Neural cell (in vitro differentiated cells): ENCODE results near the gene SAMD9. TPM values are rescaled to one million over a fixed set of nuclear protein-coding genes. Genes with fewer than 3 reads are reported as not detected.

Source experiments
- H2AFZ ChIP-seq: fragments of 200-600, 300-800 bp; sonication (generic), shearing (Covaris generic); 2 replicates; pipeline ENCODE4 v1.6.0; 2014; ENCODE audit warnings: low read depth, mild to moderate bottlenecking, antibody characterized with exemption, low read length, moderate library complexity
- H3F3A ChIP-seq: fragments of 200-600 bp; shearing (Covaris generic); 2 replicates; pipeline ENCODE4 v1.6.1; 2016; ENCODE audit warnings: mild to moderate bottlenecking, moderate library complexity, mixed read lengths, antibody characterized with exemption, low read length; ENCODE audit not compliant: insufficient read depth, poor library complexity, severe bottlenecking
- H3K27ac ChIP-seq: fragments of 200-600, 300-800 bp; sonication (generic), shearing (Covaris generic); 2 replicates; pipeline ENCODE4 v1.5.1; 2014; ENCODE audit warnings: mild to moderate bottlenecking, low read length, moderate library complexity
- H3K27me3 ChIP-seq: fragments of 300-800, 200-600 bp; sonication (generic), shearing (Covaris generic); 2 replicates; pipeline ENCODE4 v1.6.0; 2014; ENCODE audit warnings: mild to moderate bottlenecking, low read depth, low read length, moderate library complexity; ENCODE audit not compliant: insufficient read depth
- H3K36me3 ChIP-seq: fragments of 300-800, 200-600 bp; sonication (generic), shearing (Covaris generic); 2 replicates; pipeline ENCODE4 v1.5.1; 2014; ENCODE audit warnings: mild to moderate bottlenecking, antibody characterized with exemption, low read length, moderate library complexity; ENCODE audit not compliant: insufficient read depth
- H3K4me2 ChIP-seq: fragments of 300-800, 200-600 bp; sonication (generic), shearing (Covaris generic); 2 replicates; pipeline ENCODE4 v1.6.0; 2014; ENCODE audit warnings: mild to moderate bottlenecking, low read length
- H3K4me3 ChIP-seq: fragments of 300-800, 200-600 bp; sonication (generic), shearing (Covaris generic); 2 replicates; pipeline ENCODE4 v1.5.1; 2014; ENCODE audit warnings: mild to moderate bottlenecking, low read length, moderate library complexity
- H3K79me2 ChIP-seq: fragments of 200-600 bp; shearing (Covaris generic); replicated peaks from 2 replicates; pipeline ENCODE4 v1.6.0; 2014; ENCODE audit warnings: mild to moderate bottlenecking, low read length, moderate library complexity; ENCODE audit not compliant: insufficient read depth
- H3K9ac ChIP-seq: fragments of 300-800, 200-600 bp; sonication (generic), shearing (Covaris generic); 2 replicates; pipeline ENCODE4 v1.6.1; 2016; ENCODE audit warnings: mild to moderate bottlenecking, low read length, mixed read lengths
- H3K9me2 ChIP-seq: fragments of 200-600 bp; shearing (Covaris generic); 2 replicates; pipeline ENCODE4 v1.6.1; 2016; ENCODE audit warnings: mild to moderate bottlenecking, low read length, mixed read lengths; ENCODE audit not compliant: insufficient read depth
- H3K9me3 ChIP-seq: fragments of 200-600, 300-800 bp; sonication (generic), shearing (Covaris generic); 2 replicates; pipeline ENCODE4 v1.6.1; 2016; ENCODE audit warnings: mild to moderate bottlenecking, mixed run types, low read length, moderate library complexity, mixed read lengths
- H4K20me1 ChIP-seq: fragments of 200-600 bp; shearing (Covaris generic); 2 replicates; pipeline ENCODE4 v1.6.1; 2016; ENCODE audit warnings: mild to moderate bottlenecking, mixed run types; ENCODE audit not compliant: insufficient read depth
- EP300 ChIP-seq: fragments of 450-650 bp; conservative IDR thresholded peaks from 2 replicates; pipeline ENCODE4 v1.6.1; 2014; ENCODE audit warnings: antibody characterized with exemption, mild to moderate bottlenecking, moderate library complexity; ENCODE audit not compliant: poor library complexity, severe bottlenecking
- EZH2 ChIP-seq: fragments of 200-600, 300-800 bp; shearing (Covaris generic), sonication (generic); IDR thresholded peaks from 2 replicates; pipeline ENCODE4 v1.6.1; 2014; ENCODE audit warnings: antibody characterized with exemption, low read length, borderline replicate concordance, mild to moderate bottlenecking; ENCODE audit not compliant: insufficient read depth, poor library complexity, severe bottlenecking
- MXI1 ChIP-seq: fragments of 450-650 bp; conservative IDR thresholded peaks from 2 replicates; pipeline ENCODE4 v1.6.1; 2014; ENCODE audit warnings: antibody characterized with exemption, mild to moderate bottlenecking; ENCODE audit not compliant: poor library complexity, severe bottlenecking
- POLR2AphosphoS5 ChIP-seq: IDR thresholded peaks from 2 replicates; pipeline ENCODE4 v1.6.1; 2012
- RAD21 ChIP-seq: fragments of 450-650 bp; conservative IDR thresholded peaks from 2 replicates; pipeline ENCODE4 v1.6.1; 2014; ENCODE audit warnings: antibody characterized with exemption, mild to moderate bottlenecking, moderate library complexity
- SMC3 ChIP-seq: fragments of 450-650 bp; conservative IDR thresholded peaks from 2 replicates; pipeline ENCODE4 v1.6.1; 2014; ENCODE audit warnings: antibody characterized with exemption, mild to moderate bottlenecking, moderate library complexity; ENCODE audit not compliant: poor library complexity
- TAF1 ChIP-seq: IDR thresholded peaks from 2 replicates; pipeline ENCODE4 v1.6.1; 2012; ENCODE audit warnings: low read depth
- polyA plus RNA-seq: library from polyadenylated mRNA; depleted of rRNA; stranded (reverse); fragments of >200 nt; gene quantifications from 2 replicates; pipeline ENCODE4 v1.2.3, GENCODE V29; 2014
- TF ChIP-seq, protein P1 (sequence below): fragments of 450-650 bp; IDR thresholded peaks from 2 replicates; pipeline ENCODE4 v1.5.1; 2014; ENCODE audit warnings: antibody characterized with exemption, mild to moderate bottlenecking, moderate library complexity; ENCODE audit not compliant: poor library complexity, severe bottlenecking
- TF ChIP-seq, protein P2 (sequence below): IDR thresholded peaks from 2 replicates; pipeline ENCODE4 v1.6.1; 2012; ENCODE audit warnings: borderline replicate concordance

The SAMD9 gene
- polyA plus RNA-seq, 1 donor from 2014 or later, result not detected

DNA sequence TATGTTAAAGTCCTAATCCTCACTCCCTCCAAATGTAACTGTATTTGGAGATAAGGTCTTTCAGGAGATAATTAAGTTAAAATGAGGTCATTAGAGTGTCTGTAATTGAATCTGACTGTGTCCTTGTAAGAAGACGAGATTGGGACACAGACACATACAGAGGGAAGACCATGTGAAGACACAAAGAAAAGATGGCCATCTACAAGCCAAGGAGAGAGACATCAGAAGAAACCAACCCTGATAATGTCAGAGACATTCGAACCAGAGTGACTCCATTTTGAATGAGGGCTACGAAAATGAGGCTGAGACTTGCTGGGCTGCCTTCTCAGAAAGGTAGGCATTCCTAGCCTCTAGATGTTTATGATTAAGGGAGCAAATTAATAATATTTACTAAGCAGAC is 30.9 kb upstream of the SAMD9 start:
- no peak overlapping the region for H3K27ac ChIP-seq
- no peaks in the 10 kb centered on the region for H4K20me1 ChIP-seq
- no peak overlapping the region for H3K4me3 ChIP-seq
- H2AFZ ChIP-seq, result no peak overlapping the region
- H3K9me3 ChIP-seq, result no peaks in the 10 kb centered on the region
- no peaks in the 10 kb centered on the region for H3K27me3 ChIP-seq
- no peaks in the 10 kb centered on the region for H3F3A ChIP-seq
- H3K36me3 ChIP-seq, result no peaks in the 10 kb centered on the region
- TF ChIP-seq SMC3, result no peak
- TF ChIP-seq, protein P1, sequence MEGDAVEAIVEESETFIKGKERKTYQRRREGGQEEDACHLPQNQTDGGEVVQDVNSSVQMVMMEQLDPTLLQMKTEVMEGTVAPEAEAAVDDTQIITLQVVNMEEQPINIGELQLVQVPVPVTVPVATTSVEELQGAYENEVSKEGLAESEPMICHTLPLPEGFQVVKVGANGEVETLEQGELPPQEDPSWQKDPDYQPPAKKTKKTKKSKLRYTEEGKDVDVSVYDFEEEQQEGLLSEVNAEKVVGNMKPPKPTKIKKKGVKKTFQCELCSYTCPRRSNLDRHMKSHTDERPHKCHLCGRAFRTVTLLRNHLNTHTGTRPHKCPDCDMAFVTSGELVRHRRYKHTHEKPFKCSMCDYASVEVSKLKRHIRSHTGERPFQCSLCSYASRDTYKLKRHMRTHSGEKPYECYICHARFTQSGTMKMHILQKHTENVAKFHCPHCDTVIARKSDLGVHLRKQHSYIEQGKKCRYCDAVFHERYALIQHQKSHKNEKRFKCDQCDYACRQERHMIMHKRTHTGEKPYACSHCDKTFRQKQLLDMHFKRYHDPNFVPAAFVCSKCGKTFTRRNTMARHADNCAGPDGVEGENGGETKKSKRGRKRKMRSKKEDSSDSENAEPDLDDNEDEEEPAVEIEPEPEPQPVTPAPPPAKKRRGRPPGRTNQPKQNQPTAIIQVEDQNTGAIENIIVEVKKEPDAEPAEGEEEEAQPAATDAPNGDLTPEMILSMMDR, result no peak
- TF ChIP-seq, protein P2, sequence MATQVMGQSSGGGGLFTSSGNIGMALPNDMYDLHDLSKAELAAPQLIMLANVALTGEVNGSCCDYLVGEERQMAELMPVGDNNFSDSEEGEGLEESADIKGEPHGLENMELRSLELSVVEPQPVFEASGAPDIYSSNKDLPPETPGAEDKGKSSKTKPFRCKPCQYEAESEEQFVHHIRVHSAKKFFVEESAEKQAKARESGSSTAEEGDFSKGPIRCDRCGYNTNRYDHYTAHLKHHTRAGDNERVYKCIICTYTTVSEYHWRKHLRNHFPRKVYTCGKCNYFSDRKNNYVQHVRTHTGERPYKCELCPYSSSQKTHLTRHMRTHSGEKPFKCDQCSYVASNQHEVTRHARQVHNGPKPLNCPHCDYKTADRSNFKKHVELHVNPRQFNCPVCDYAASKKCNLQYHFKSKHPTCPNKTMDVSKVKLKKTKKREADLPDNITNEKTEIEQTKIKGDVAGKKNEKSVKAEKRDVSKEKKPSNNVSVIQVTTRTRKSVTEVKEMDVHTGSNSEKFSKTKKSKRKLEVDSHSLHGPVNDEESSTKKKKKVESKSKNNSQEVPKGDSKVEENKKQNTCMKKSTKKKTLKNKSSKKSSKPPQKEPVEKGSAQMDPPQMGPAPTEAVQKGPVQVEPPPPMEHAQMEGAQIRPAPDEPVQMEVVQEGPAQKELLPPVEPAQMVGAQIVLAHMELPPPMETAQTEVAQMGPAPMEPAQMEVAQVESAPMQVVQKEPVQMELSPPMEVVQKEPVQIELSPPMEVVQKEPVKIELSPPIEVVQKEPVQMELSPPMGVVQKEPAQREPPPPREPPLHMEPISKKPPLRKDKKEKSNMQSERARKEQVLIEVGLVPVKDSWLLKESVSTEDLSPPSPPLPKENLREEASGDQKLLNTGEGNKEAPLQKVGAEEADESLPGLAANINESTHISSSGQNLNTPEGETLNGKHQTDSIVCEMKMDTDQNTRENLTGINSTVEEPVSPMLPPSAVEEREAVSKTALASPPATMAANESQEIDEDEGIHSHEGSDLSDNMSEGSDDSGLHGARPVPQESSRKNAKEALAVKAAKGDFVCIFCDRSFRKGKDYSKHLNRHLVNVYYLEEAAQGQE, result no peak
- no peak for TF ChIP-seq EZH2
- TF ChIP-seq TAF1, result no peak
- TF ChIP-seq RAD21, result no peak
- TF ChIP-seq POLR2AphosphoS5, result no peak
- no peak for TF ChIP-seq MXI1
- TF ChIP-seq EP300, result no peak
- H3K4me2 ChIP-seq, result no peak overlapping the region
- H3K9me2 ChIP-seq, result no peaks in the 10 kb centered on the region
- no peak overlapping the region for H3K9ac ChIP-seq
- H3K79me2 ChIP-seq, result no peaks in the 10 kb centered on the region

DNA sequence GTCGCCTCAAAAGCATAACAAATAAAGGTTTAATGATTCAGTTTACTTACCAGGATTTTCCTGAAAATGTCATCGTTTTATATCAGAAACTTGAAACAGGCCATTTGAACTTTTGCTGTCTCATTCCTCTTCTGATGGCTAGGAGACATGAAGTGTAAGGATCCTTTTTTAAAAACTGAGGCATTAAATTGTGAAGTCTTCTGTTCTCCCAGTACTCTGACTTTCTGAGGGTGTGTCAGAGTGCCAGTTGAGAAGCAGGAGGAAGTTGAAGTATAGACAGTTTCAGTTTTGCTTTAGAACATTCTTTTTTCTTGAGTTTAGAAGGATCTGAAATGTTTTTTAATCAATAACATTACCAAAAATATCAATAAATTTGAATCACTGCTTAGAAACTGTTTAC is 30.4 kb upstream of the SAMD9 start, which contains the start of gene SAMD9L:
Gene SAMD9L (minus strand): TSS at position 242 of the 400 bp plus-strand sequence. CDS start 12,414 bp downstream, outside the sequence.
- Histone ChIP-seq H3K4me3 (no peak within 1 kb of the TSS), H3K36me3 (no peaks in the 10 kb centered on the region)
- TF ChIP-seq TAF1 (no peak), MXI1 (no peak), EZH2 (no peak), POLR2AphosphoS5 (no peak), RAD21 (no peak), SMC3 (no peak), EP300 (no peak)
- TF ChIP-seq, protein P1, result no peak
- TF ChIP-seq, protein P2, result no peak

More for the DNA sequence above, 30.4 kb upstream of the SAMD9 start, which contains the start of gene SAMD9L:
- Histone ChIP-seq H3K9me3 (no peaks in the 10 kb centered on the region), H3K9ac (no peak within 1 kb of the TSS), H3K79me2 (no peaks in the 10 kb centered on the region), H3F3A (no peaks in the 10 kb centered on the region), H4K20me1 (no peaks in the 10 kb centered on the region), H3K9me2 (no peaks in the 10 kb centered on the region), H3K4me2 (no peak within 1 kb of the TSS), H2AFZ (no peak within 1 kb of the TSS), H3K27me3 (no peaks in the 10 kb centered on the region), H3K27ac (no peak within 1 kb of the TSS)
